HCT116 (cell line): ENCODE data around the gene FCER2.

ENCODE experiments used
- TF ChIP-seq, protein P1 (sequence below), 3 experiments: fragments of 200-600 bp in 1 of 3; sonication (generic) in 1 of 3; IDR thresholded peaks in 2 of 3; conservative IDR thresholded peaks in 1 of 3; 2 replicates each; pipeline ENCODE4 v1.5.1; 2012 to 2017; ENCODE audit warnings: low read depth in 2 of 3, low read length in 2 of 3, antibody characterized with exemption in 1 of 3, borderline replicate concordance in 1 of 3, control low read depth in 1 of 3, mild to moderate bottlenecking in 1 of 3, mixed read lengths in 1 of 3, mixed run types in 1 of 3, moderate library complexity in 1 of 3; ENCODE audit not compliant: insufficient read depth in 1 of 3
- TF ChIP-seq, protein P2 (sequence below): IDR thresholded peaks from 2 replicates; pipeline ENCODE4 v1.6.1; 2012

DNA sequence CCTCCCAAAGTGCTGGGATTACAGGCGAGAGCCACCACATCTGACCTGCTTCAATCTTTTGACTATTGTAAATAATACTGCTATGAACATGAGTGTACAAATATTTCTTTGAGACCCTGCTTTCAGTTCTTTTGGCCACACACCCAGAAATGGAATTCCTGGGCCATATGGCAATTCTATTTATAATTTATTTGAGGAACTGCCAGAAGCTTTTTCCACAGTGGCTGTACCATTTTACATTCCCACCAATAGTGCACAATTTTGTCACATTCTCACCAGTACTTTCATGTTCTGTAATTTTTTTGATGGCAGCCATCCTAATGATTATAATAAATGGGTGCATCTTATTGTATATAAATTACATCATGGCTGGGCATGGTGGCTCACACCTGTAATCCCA lies 13.7 kb upstream of the FCER2 start:
- TF ChIP-seq, protein P1, sequence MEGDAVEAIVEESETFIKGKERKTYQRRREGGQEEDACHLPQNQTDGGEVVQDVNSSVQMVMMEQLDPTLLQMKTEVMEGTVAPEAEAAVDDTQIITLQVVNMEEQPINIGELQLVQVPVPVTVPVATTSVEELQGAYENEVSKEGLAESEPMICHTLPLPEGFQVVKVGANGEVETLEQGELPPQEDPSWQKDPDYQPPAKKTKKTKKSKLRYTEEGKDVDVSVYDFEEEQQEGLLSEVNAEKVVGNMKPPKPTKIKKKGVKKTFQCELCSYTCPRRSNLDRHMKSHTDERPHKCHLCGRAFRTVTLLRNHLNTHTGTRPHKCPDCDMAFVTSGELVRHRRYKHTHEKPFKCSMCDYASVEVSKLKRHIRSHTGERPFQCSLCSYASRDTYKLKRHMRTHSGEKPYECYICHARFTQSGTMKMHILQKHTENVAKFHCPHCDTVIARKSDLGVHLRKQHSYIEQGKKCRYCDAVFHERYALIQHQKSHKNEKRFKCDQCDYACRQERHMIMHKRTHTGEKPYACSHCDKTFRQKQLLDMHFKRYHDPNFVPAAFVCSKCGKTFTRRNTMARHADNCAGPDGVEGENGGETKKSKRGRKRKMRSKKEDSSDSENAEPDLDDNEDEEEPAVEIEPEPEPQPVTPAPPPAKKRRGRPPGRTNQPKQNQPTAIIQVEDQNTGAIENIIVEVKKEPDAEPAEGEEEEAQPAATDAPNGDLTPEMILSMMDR (IDR thresholded peaks at IDR 0.05 in 2 of 3, conservative IDR thresholded peaks at IDR 0.05 in 1 of 3; ENCODE audit: borderline replicate concordance in 1 of 3, insufficient read depth in 1 of 3, low read depth in 2 of 3, low read length in 2 of 3), result no peak
- TF ChIP-seq, protein P2, sequence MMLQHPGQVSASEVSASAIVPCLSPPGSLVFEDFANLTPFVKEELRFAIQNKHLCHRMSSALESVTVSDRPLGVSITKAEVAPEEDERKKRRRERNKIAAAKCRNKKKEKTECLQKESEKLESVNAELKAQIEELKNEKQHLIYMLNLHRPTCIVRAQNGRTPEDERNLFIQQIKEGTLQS, result no peak
